Nephron (organoid): ENCODE results near the gene CCDC192.

Experiments used
- H3K27ac Mint-ChIP-seq, 3 experiments: 2 replicates each; pipeline ENCODE4 v1.8.0; 2020; ENCODE audit warnings: mixed read lengths in 3 of 3, mild to moderate bottlenecking in 2 of 3, moderate library complexity in 1 of 3
- H3K27me3 Mint-ChIP-seq: 2 replicates; pipeline ENCODE4 v1.8.0; 2021; ENCODE audit warnings: low read depth, mild to moderate bottlenecking, moderate library complexity, mixed read lengths
- H3K36me3 Mint-ChIP-seq: 2 replicates; pipeline ENCODE4 v1.8.0; 2020; ENCODE audit warnings: low read depth, mixed read lengths
- H3K4me1 Mint-ChIP-seq: 2 replicates; pipeline ENCODE4 v1.8.0; 2020; ENCODE audit warnings: mixed read lengths
- H3K4me3 Mint-ChIP-seq, 3 experiments: 2 replicates each; pipeline ENCODE4 v1.8.0; 2020; ENCODE audit warnings: mild to moderate bottlenecking in 3 of 3, mixed read lengths in 3 of 3, moderate library complexity in 2 of 3
- H3K9me3 Mint-ChIP-seq: 2 replicates; pipeline ENCODE4 v1.8.0; 2020; ENCODE audit warnings: mixed read lengths
- CTCF ChIP-seq, 3 experiments: fragments of 200-600 bp; sonication (generic); IDR thresholded peaks; one replicate each; pipeline ENCODE4 v1.5.0; 2021; ENCODE audit warnings: antibody characterized with exemption in 3 of 3; ENCODE audit not compliant: unreplicated experiment in 3 of 3

CCDC192 gene

GRCh38 chr5:127912411-127912810 is 209.2 kb downstream of the CCDC192 start:
- H3K36me3 Mint-ChIP-seq: no peaks in the 10 kb centered on the region
- H3K27me3 Mint-ChIP-seq: peaks cover 5% of the 10 kb centered on the region
- no peak overlapping the region for H3K27ac Mint-ChIP-seq
- H3K4me1 Mint-ChIP-seq: peaks cover 6% of the 10 kb centered on the region
- TF ChIP-seq CTCF (IDR thresholded peaks at IDR 0.05; ENCODE audit: unreplicated experiment in 3 of 3): no peak
- no peak overlapping the region for H3K4me3 Mint-ChIP-seq
- no peaks in the 10 kb centered on the region for H3K9me3 Mint-ChIP-seq

GRCh38 chr5:127916885-127917573 is 213.8 kb downstream of the CCDC192 start:
- Mint-ChIP-seq H3K4me3 (no peak overlapping the region), H3K9me3 (no peaks in the 10 kb centered on the region), H3K4me1 (no peaks in the 10 kb centered on the region), H3K27me3 (no peaks in the 10 kb centered on the region), H3K36me3 (no peaks in the 10 kb centered on the region), H3K27ac (peak overlapping the region in 1 of 3 experiments; percentile 27)
- no peak for TF ChIP-seq CTCF (IDR thresholded peaks at IDR 0.05; ENCODE audit: unreplicated experiment in 3 of 3)

GRCh38 chr5:127919006-127919796 is 216.0 kb downstream of the CCDC192 start:
- no peak overlapping the region for H3K4me3 Mint-ChIP-seq
- no peak for TF ChIP-seq CTCF (IDR thresholded peaks at IDR 0.05; ENCODE audit: unreplicated experiment in 3 of 3)
- H3K9me3 Mint-ChIP-seq: no peaks in the 10 kb centered on the region
- no peaks in the 10 kb centered on the region for H3K4me1 Mint-ChIP-seq
- no peak overlapping the region for H3K27ac Mint-ChIP-seq
- no peaks in the 10 kb centered on the region for H3K36me3 Mint-ChIP-seq
- no peaks in the 10 kb centered on the region for H3K27me3 Mint-ChIP-seq

GRCh38 chr5:127919818-127920217 is 216.6 kb downstream of the CCDC192 start:
- Mint-ChIP-seq H3K36me3 (no peaks in the 10 kb centered on the region), H3K4me1 (no peaks in the 10 kb centered on the region), H3K4me3 (no peak overlapping the region), H3K9me3 (no peaks in the 10 kb centered on the region), H3K27me3 (no peaks in the 10 kb centered on the region), H3K27ac (no peak overlapping the region)
- no peak for TF ChIP-seq CTCF (IDR thresholded peaks at IDR 0.05; ENCODE audit: unreplicated experiment in 3 of 3)

GRCh38 chr5:127920936-127921335 is 217.7 kb downstream of the CCDC192 start:
- Mint-ChIP-seq H3K4me1 (no peaks in the 10 kb centered on the region), H3K36me3 (no peaks in the 10 kb centered on the region), H3K27me3 (no peaks in the 10 kb centered on the region), H3K4me3 (no peak overlapping the region), H3K9me3 (no peaks in the 10 kb centered on the region), H3K27ac (no peak overlapping the region)
- TF ChIP-seq CTCF (IDR thresholded peaks at IDR 0.05; ENCODE audit: unreplicated experiment in 3 of 3): no peak
